OCI-LY3 (cell line): ENCODE measurements around the gene ARHGAP40.

Experiments used
- H2AFZ ChIP-seq: fragments of 200-600, 300-600 bp; shearing (Covaris generic); 2 replicates; pipeline ENCODE4 v1.6.0; 2014; ENCODE audit warnings: antibody characterized with exemption, low read depth, low read length
- H3K27ac ChIP-seq: fragments of 200-600, 300-600 bp; sonication (generic); 2 replicates; pipeline ENCODE4 v1.5.1; 2014; ENCODE audit warnings: mild to moderate bottlenecking, low read length, moderate library complexity, mixed read lengths
- H3K27me3 ChIP-seq: fragments of 200-600, 300-600 bp; sonication (generic); 2 replicates; pipeline ENCODE4 v1.6.1; 2014; ENCODE audit warnings: low read depth, low read length, mixed read lengths
- H3K36me3 ChIP-seq: fragments of 200-600, 300-600 bp; sonication (generic); replicated peaks from 2 replicates; pipeline ENCODE3; 2014; ENCODE audit warnings: low read depth, low read length, mixed read lengths
- H3K4me1 ChIP-seq: fragments of 300-600, 200-600 bp; sonication (generic); 2 replicates; pipeline ENCODE4 v1.6.1; 2014; ENCODE audit warnings: low read length, mixed read lengths
- H3K4me2 ChIP-seq: fragments of 200-600, 300-600 bp; sonication (generic); 2 replicates; pipeline ENCODE4 v1.6.1; 2014; ENCODE audit warnings: low read length, mixed read lengths
- H3K4me3 ChIP-seq: fragments of 300-600, 200-600 bp; sonication (generic); 2 replicates; pipeline ENCODE4 v1.5.1; 2014; ENCODE audit warnings: antibody characterized with exemption, mild to moderate bottlenecking, low read length, moderate library complexity
- H3K79me2 ChIP-seq: fragments of 300-600, 200-600 bp; shearing (Covaris generic); 2 replicates; pipeline ENCODE4 v1.6.1; 2014; ENCODE audit warnings: mild to moderate bottlenecking, low read length, mixed read lengths
- H3K9ac ChIP-seq: fragments of 300-600, 200-600 bp; shearing (Covaris generic); 2 replicates; pipeline ENCODE4 v1.6.0; 2014; ENCODE audit warnings: mild to moderate bottlenecking, low read length, moderate library complexity
- H3K9me3 ChIP-seq: fragments of 200-600, 300-600 bp; shearing (Covaris generic); 2 replicates; pipeline ENCODE4 v1.6.1; 2014; ENCODE audit warnings: low read length, mixed read lengths; ENCODE audit not compliant: insufficient read depth
- H4K20me1 ChIP-seq: fragments of 200-600, 300-600 bp; sonication (generic); 2 replicates; pipeline ENCODE4 v1.6.1; 2016; ENCODE audit warnings: low read length, mixed read lengths; ENCODE audit not compliant: insufficient read depth
- CTCF ChIP-seq: fragments of 200-600, 300-600 bp; sonication (generic); IDR thresholded peaks from 2 replicates; pipeline ENCODE4 v1.5.1; 2014; ENCODE audit warnings: antibody characterized with exemption, low read length, low read depth
- EZH2phosphoT487 ChIP-seq: fragments of 200-600 bp; shearing (Covaris generic); IDR thresholded peaks from 2 replicates; pipeline ENCODE4 v1.6.1; 2018; ENCODE audit warnings: antibody characterized with exemption, mixed run types, low read depth

The ARHGAP40 gene

GRCh38 chr20:38558596-38559360 is 42.8 kb upstream of the ARHGAP40 start:
- Histone ChIP-seq H3K4me1 (no peaks in the 10 kb centered on the region), H3K4me3 (no peak overlapping the region), H3K9ac (no peak overlapping the region), H3K9me3 (no peaks in the 10 kb centered on the region), H4K20me1 (no peaks in the 10 kb centered on the region), H3K27ac (no peak overlapping the region), H3K27me3 (no peaks in the 10 kb centered on the region), H3K79me2 (no peaks in the 10 kb centered on the region), H3K4me2 (no peak overlapping the region), H2AFZ (no peak overlapping the region), H3K36me3 (peaks cover 54% of the 10 kb centered on the region)
- TF ChIP-seq EZH2phosphoT487 = no peak
- no peak for TF ChIP-seq CTCF

- Histone ChIP-seq H3K4me1 (no peaks in the 10 kb centered on the region), H2AFZ (no peak overlapping the region), H4K20me1 (no peaks in the 10 kb centered on the region), H3K4me2 (no peak overlapping the region), H3K27ac (no peak overlapping the region), H3K9me3 (no peaks in the 10 kb centered on the region), H3K9ac (no peak overlapping the region), H3K79me2 (no peaks in the 10 kb centered on the region), H3K36me3 (peaks cover 44% of the 10 kb centered on the region), H3K4me3 (no peak overlapping the region), H3K27me3 (no peaks in the 10 kb centered on the region)
- TF ChIP-seq CTCF = no peak
- no peak for TF ChIP-seq EZH2phosphoT487
Observed at GRCh38 chr20:38559764-38560163, 41.8 kb upstream of the ARHGAP40 start.

GRCh38 chr20:38563802-38564431 is 37.7 kb upstream of the ARHGAP40 start:
- Histone ChIP-seq H2AFZ (no peak overlapping the region), H3K27me3 (no peaks in the 10 kb centered on the region), H3K9me3 (no peaks in the 10 kb centered on the region), H3K4me3 (no peak overlapping the region), H3K36me3 (peaks cover 32% of the 10 kb centered on the region), H4K20me1 (no peaks in the 10 kb centered on the region), H3K4me2 (no peak overlapping the region), H3K27ac (no peak overlapping the region), H3K9ac (no peak overlapping the region), H3K79me2 (no peaks in the 10 kb centered on the region), H3K4me1 (no peaks in the 10 kb centered on the region)
- TF ChIP-seq CTCF (no peak), EZH2phosphoT487 (no peak)

- Histone ChIP-seq H3K27ac (no peak overlapping the region), H3K4me2 (no peak overlapping the region), H3K79me2 (no peaks in the 10 kb centered on the region), H4K20me1 (no peaks in the 10 kb centered on the region), H3K9me3 (no peaks in the 10 kb centered on the region), H3K36me3 (peaks cover 29% of the 10 kb centered on the region), H3K4me3 (no peak overlapping the region), H3K9ac (no peak overlapping the region), H3K4me1 (no peaks in the 10 kb centered on the region), H2AFZ (no peak overlapping the region), H3K27me3 (no peaks in the 10 kb centered on the region)
- TF ChIP-seq EZH2phosphoT487 (no peak), CTCF (no peak)
Observed at GRCh38 chr20:38564680-38565079, 36.9 kb upstream of the ARHGAP40 start.
